KOPT-K1 (cell line): ENCODE data around the gene ASH1L.

Experiments
- H3K27ac ChIP-seq: fragments of 200-600 bp; sonication (generic); 2 replicates; pipeline ENCODE4 v1.5.1; 2016; ENCODE audit warnings: antibody characterized with exemption, mild to moderate bottlenecking, low read depth, low read length; ENCODE audit not compliant: poor library complexity, severe bottlenecking
- H3K36me3 ChIP-seq: fragments of 200-600 bp; sonication (generic); 2 replicates; pipeline ENCODE4 v1.5.1; 2017; ENCODE audit warnings: antibody characterized with exemption, mild to moderate bottlenecking, low read length, moderate library complexity; ENCODE audit not compliant: insufficient read depth
- H3K9me3 ChIP-seq: fragments of 200-600 bp; sonication (generic); 2 replicates; pipeline ENCODE4 v1.5.1; 2017; ENCODE audit warnings: antibody characterized with exemption, low read length, mild to moderate bottlenecking; ENCODE audit not compliant: insufficient read depth, poor library complexity, severe bottlenecking

Gene ASH1L

GRCh38 chr1:155309423-155310021 lies 253.1 kb downstream of the ASH1L start:
- Histone ChIP-seq H3K27ac (peak overlapping the region; percentile 96), H3K9me3 (no peaks in the 10 kb centered on the region), H3K36me3 (peaks cover 43% of the 10 kb centered on the region)

GRCh38 chr1:155308493-155309422 lies 253.8 kb downstream of the ASH1L start, which contains the start of gene FDPS:
FDPS (plus strand) TSS chr1:155308866; CDS start chr1:155309790, 924 bp downstream.
- peak within 1 kb of the TSS; percentile 96 for H3K27ac ChIP-seq
- H3K9me3 ChIP-seq, result no peaks in the 10 kb centered on the region

GRCh38 chr1:155307247-155307740 lies 255.3 kb downstream of the ASH1L start:
- H3K36me3 ChIP-seq, result peaks cover 20% of the 10 kb centered on the region
- H3K27ac ChIP-seq, result peak overlapping the region; percentile 96
- H3K9me3 ChIP-seq, result no peaks in the 10 kb centered on the region

More at GRCh38 chr1:155308493-155309422, 253.8 kb downstream of the ASH1L start, which contains the start of gene FDPS:
- H3K36me3 ChIP-seq, result peaks cover 35% of the 10 kb centered on the region

- H3K9me3 ChIP-seq, result no peaks in the 10 kb centered on the region
- H3K36me3 ChIP-seq, result peaks cover 8% of the 10 kb centered on the region
- peak overlapping the region; percentile 16 for H3K27ac ChIP-seq
These were observed 256.7 kb downstream of the ASH1L start for GRCh38 chr1:155305881-155306391.

GRCh38 chr1:155304558-155305063 lies 258.0 kb downstream of the ASH1L start:
- Histone ChIP-seq H3K9me3 (no peaks in the 10 kb centered on the region), H3K27ac (no peak overlapping the region), H3K36me3 (no peaks in the 10 kb centered on the region)

GRCh38 chr1:155301342-155301841 lies 261.2 kb downstream of the ASH1L start, which contains the start of gene PKLR:
PKLR (minus strand) TSS chr1:155301438; CDS start chr1:155301395, 43 bp downstream.
- H3K36me3 ChIP-seq, result no peaks in the 10 kb centered on the region
- H3K9me3 ChIP-seq, result no peaks in the 10 kb centered on the region
- no peak within 1 kb of the TSS for H3K27ac ChIP-seq

- no peaks in the 10 kb centered on the region for H3K36me3 ChIP-seq
- no peak overlapping the region for H3K27ac ChIP-seq
- no peaks in the 10 kb centered on the region for H3K9me3 ChIP-seq
These were observed 261.9 kb downstream of the ASH1L start for GRCh38 chr1:155300553-155301329.

- H3K27ac ChIP-seq, result no peak overlapping the region
- no peaks in the 10 kb centered on the region for H3K36me3 ChIP-seq
- no peaks in the 10 kb centered on the region for H3K9me3 ChIP-seq
These were observed 262.6 kb downstream of the ASH1L start for GRCh38 chr1:155300024-155300423.

- H3K36me3 ChIP-seq, result no peaks in the 10 kb centered on the region
- H3K27ac ChIP-seq, result no peak overlapping the region
- H3K9me3 ChIP-seq, result no peaks in the 10 kb centered on the region
These were observed 265.2 kb downstream of the ASH1L start for GRCh38 chr1:155297384-155297783.

- H3K36me3 ChIP-seq, result no peaks in the 10 kb centered on the region
- no peak overlapping the region for H3K27ac ChIP-seq
- no peaks in the 10 kb centered on the region for H3K9me3 ChIP-seq
These were observed 265.9 kb downstream of the ASH1L start for GRCh38 chr1:155296661-155297060.

- Histone ChIP-seq H3K9me3 (no peaks in the 10 kb centered on the region), H3K36me3 (no peaks in the 10 kb centered on the region), H3K27ac (no peak overlapping the region)
These were observed 266.7 kb downstream of the ASH1L start for GRCh38 chr1:155295942-155296267.

GRCh38 chr1:155295183-155295941 lies 267.2 kb downstream of the ASH1L start:
- Histone ChIP-seq H3K36me3 (no peaks in the 10 kb centered on the region), H3K9me3 (no peaks in the 10 kb centered on the region), H3K27ac (no peak overlapping the region)

- Histone ChIP-seq H3K36me3 (no peaks in the 10 kb centered on the region), H3K27ac (no peak overlapping the region), H3K9me3 (no peaks in the 10 kb centered on the region)
These were observed 268.0 kb downstream of the ASH1L start for GRCh38 chr1:155294520-155295182.
